SK-N-SH (cell line): ENCODE results near the gene UROD. TPM values are rescaled to one million over a fixed set of nuclear protein-coding genes. Genes with fewer than 3 reads are reported as not detected.

ENCODE experiments used
- CTCF ChIA-PET: fragments of 300-600, 350-600 bp; formaldehyde crosslinking; extraction: SDS; loops from one replicate; lab custom pipeline; 2021; lab: Yijun Ruan, JAX
- POLR2A ChIA-PET: fragments of 350-600 bp; sonication (Branson Sonifier 250); formaldehyde crosslinking; extraction: SDS; loops from one replicate; lab custom pipeline; 2020; ENCODE audit warnings: antibody characterized with exemption, inconsistent platforms; lab: Yijun Ruan, JAX
- DNase-seq: peaks from one replicate; pipeline ENCODE4 v3.0.0; 2012
- H2AFZ ChIP-seq: fragments of 200-600 bp; sonication (generic); 2 replicates; pipeline ENCODE4 v1.8.1; 2016; ENCODE audit warnings: antibody characterized with exemption, mild to moderate bottlenecking, low read depth
- H3F3A ChIP-seq: fragments of 200-600 bp; sonication (generic); replicated peaks from 2 replicates; pipeline ENCODE3; 2016; ENCODE audit warnings: antibody characterized with exemption, mild to moderate bottlenecking; ENCODE audit not compliant: insufficient read depth
- H3K27ac ChIP-seq, 2 experiments: fragments of 200-500 bp in 1 of 2; fragments of 200-600 bp in 1 of 2; sonication (Bioruptor generic) in 1 of 2; sonication (generic), shearing (Covaris generic) in 1 of 2; 2 replicates each; pipeline versions ENCODE4 v1.5.1 to v1.6.1; 2014 to 2016; ENCODE audit warnings: low read depth in 2 of 2, inconsistent platforms in 1 of 2, low read length in 1 of 2, mild to moderate bottlenecking in 1 of 2, mixed read lengths in 1 of 2
- H3K27me3 ChIP-seq: fragments of 200-600 bp; sonication (generic), shearing (Covaris generic); 2 replicates; pipeline ENCODE4 v1.6.1; 2016; ENCODE audit warnings: mixed run types; ENCODE audit not compliant: insufficient read depth
- H3K36me3 ChIP-seq, 2 experiments: fragments of 200-500 bp in 1 of 2; fragments of 200-600 bp in 1 of 2; sonication (Bioruptor generic) in 1 of 2; sonication (generic) in 1 of 2; replicated peaks in 1 of 2; 2 replicates each; pipeline versions ENCODE3 to v1.5.1; 2014 to 2016; ENCODE audit warnings: low read length in 1 of 2, mild to moderate bottlenecking in 1 of 2; ENCODE audit not compliant: insufficient read depth in 2 of 2, control insufficient read depth in 1 of 2
- H3K4me1 ChIP-seq, 2 experiments: fragments of 200-500 bp in 1 of 2; fragments of 200-600 bp in 1 of 2; sonication (Bioruptor generic) in 1 of 2; sonication (generic), shearing (Covaris generic) in 1 of 2; 2 replicates each; pipeline versions ENCODE4 v1.5.1 to v1.6.1; 2014 to 2016; ENCODE audit warnings: low read depth in 1 of 2, low read length in 1 of 2, mixed run types in 1 of 2; ENCODE audit not compliant: insufficient read depth in 2 of 2, control insufficient read depth in 1 of 2
- H3K4me2 ChIP-seq: fragments of 200-600 bp; sonication (generic), shearing (Covaris generic); 2 replicates; pipeline ENCODE4 v1.6.1; 2017; ENCODE audit warnings: mixed run types
- H3K4me3 ChIP-seq, 2 experiments: fragments of 200-500 bp in 1 of 2; fragments of 200-600 bp in 1 of 2; sonication (Bioruptor generic) in 1 of 2; sonication (generic), shearing (Covaris generic) in 1 of 2; 2 replicates each; pipeline versions ENCODE4 v1.5.1 to v1.8.1; 2014 to 2016; ENCODE audit warnings: low read depth in 2 of 2, inconsistent platforms in 1 of 2, low read length in 1 of 2, mild to moderate bottlenecking in 1 of 2, mixed read lengths in 1 of 2, moderate library complexity in 1 of 2
- H3K79me2 ChIP-seq: fragments of 200-600 bp; sonication (generic); 2 replicates; pipeline ENCODE4 v1.8.1; 2017; ENCODE audit warnings: mild to moderate bottlenecking; ENCODE audit not compliant: insufficient read depth
- H3K9ac ChIP-seq: fragments of 200-600 bp; sonication (generic); 2 replicates; pipeline ENCODE4 v1.6.1; 2017; ENCODE audit warnings: mixed run types
- H3K9me2 ChIP-seq: fragments of 200-600 bp; sonication (generic); 2 replicates; pipeline ENCODE4 v1.6.1; 2017; ENCODE audit warnings: mixed run types
- H3K9me3 ChIP-seq: fragments of 200-600 bp; sonication (generic); 2 replicates; pipeline ENCODE4 v1.6.1; 2017; ENCODE audit warnings: mixed run types, mild to moderate bottlenecking, moderate library complexity
- H4K20me1 ChIP-seq: fragments of 200-600 bp; sonication (generic); 2 replicates; pipeline ENCODE4 v1.6.1; 2017; ENCODE audit warnings: mild to moderate bottlenecking, mixed run types; ENCODE audit not compliant: insufficient read depth
- EZH2phosphoT487 ChIP-seq: fragments of 200-600 bp; sonication (generic); IDR thresholded peaks from 2 replicates; pipeline ENCODE4 v1.6.1; 2017; ENCODE audit warnings: low read depth, mixed run types, mild to moderate bottlenecking, antibody characterized with exemption, moderate library complexity, borderline replicate concordance
- GABPA ChIP-seq: IDR thresholded peaks from 2 replicates; pipeline ENCODE4 v1.4.0; 2012; ENCODE audit warnings: low read depth, mild to moderate bottlenecking
- GATA2 ChIP-seq: sonication (generic); formaldehyde crosslinking; IDR thresholded peaks from 2 replicates; pipeline ENCODE4 v1.5.0; 2020; ENCODE audit warnings: mild to moderate bottlenecking, missing genetic modification reagents
- MEF2A ChIP-seq: IDR thresholded peaks from 2 replicates; pipeline ENCODE4 v1.4.0; 2012; ENCODE audit warnings: low read depth, borderline replicate concordance
- POLR2AphosphoS5 ChIP-seq: IDR thresholded peaks from 2 replicates; pipeline ENCODE4 v1.6.1; 2012; ENCODE audit warnings: low read depth, low read length
- RCOR1 ChIP-seq: fragments of 150-350 bp; IDR thresholded peaks from 2 replicates; pipeline ENCODE4 v1.6.1; 2017; ENCODE audit warnings: antibody characterized with exemption, low read length
- REST ChIP-seq: IDR thresholded peaks from 2 replicates; pipeline ENCODE4 v1.6.1; 2012; ENCODE audit warnings: mild to moderate bottlenecking, low read depth, low read length, moderate library complexity
- RFX5 ChIP-seq: IDR thresholded peaks from 2 replicates; pipeline ENCODE4 v1.6.1; 2012; ENCODE audit warnings: mild to moderate bottlenecking, improper control_type of control experiment, low read length
- RXRA ChIP-seq: IDR thresholded peaks from 2 replicates; pipeline ENCODE4 v1.4.0; 2012; ENCODE audit warnings: low read depth, mild to moderate bottlenecking, borderline replicate concordance
- SIN3A ChIP-seq: IDR thresholded peaks from 2 replicates; pipeline ENCODE4 v1.6.1; 2012; ENCODE audit warnings: low read depth, mild to moderate bottlenecking, low read length, moderate library complexity, borderline replicate concordance
- TCF12 ChIP-seq: IDR thresholded peaks from 2 replicates; pipeline ENCODE4 v1.4.0; 2012
- ZBTB33 ChIP-seq: IDR thresholded peaks from 2 replicates; pipeline ENCODE4 v1.4.0; 2012; ENCODE audit warnings: low read depth, borderline replicate concordance
- WGBS: methylation state at CpG from one replicate; pipeline ENCODE4 v1.1.6; 2017; ENCODE audit warnings: low lambda C conversion rate; 5-methylcytosine and 5-hydroxymethylcytosine counted together
- polyA plus RNA-seq, 3 experiments: library from polyadenylated mRNA; depleted of rRNA; stranded (reverse); fragments of >200 nt; gene quantifications; 2 replicates each; pipeline ENCODE4 v1.2.3, GENCODE V29; 2012

The UROD gene
- polyA plus RNA-seq, 1 of the 3 experiments (the other 2 are of a cell fraction) = 230 TPM

GRCh38 chr1:44994309-44994898 lies 17.6 kb upstream of the UROD start:
- H3K27me3 ChIP-seq = no peaks in the 10 kb centered on the region
- peaks cover 5% of the 10 kb centered on the region for H3F3A ChIP-seq
- H3K9me2 ChIP-seq = no peaks in the 10 kb centered on the region
- H3K27ac ChIP-seq = no peak overlapping the region
- WGBS = 80% methylated on average over 7 of the region's 7 CpGs
- H3K79me2 ChIP-seq = no peaks in the 10 kb centered on the region
- H2AFZ ChIP-seq = no peak overlapping the region
- H3K9me3 ChIP-seq = no peaks in the 10 kb centered on the region
- H3K36me3 ChIP-seq = no peaks in the 10 kb centered on the region
- no peaks in the 10 kb centered on the region for H3K4me1 ChIP-seq
- H3K4me3 ChIP-seq = no peak overlapping the region
- H4K20me1 ChIP-seq = no peaks in the 10 kb centered on the region
- ChIA-PET POLR2A (no interaction called here), CTCF (no interaction called here)
- no peak overlapping the region for H3K4me2 ChIP-seq
- H3K9ac ChIP-seq = no peak overlapping the region
- no peak for TF ChIP-seq GABPA
- TF ChIP-seq SIN3A = no peak
- TF ChIP-seq REST = no peak
- no peak for TF ChIP-seq MEF2A
- no peak for TF ChIP-seq GATA2 (CRISPR knock-in tag)
- no peak for TF ChIP-seq RXRA
- TF ChIP-seq EZH2phosphoT487 = no peak
- TF ChIP-seq RCOR1 = no peak
- no peak for TF ChIP-seq RFX5
- no peak for TF ChIP-seq POLR2AphosphoS5
- TF ChIP-seq TCF12 = no peak
- TF ChIP-seq ZBTB33 = no peak
- no peak for DNase-seq
